Measurements from ENCODE around the gene ANK2.

ANK2 gene

GRCh38 chr4:113071805-113072204 is 22.4 kb downstream of the ANK2 start:
- no peaks in the 10 kb centered on the region for H3K4me1 ChIP-seq (ENCODE audit: insufficient read depth, low read length)
- H3K27me3 ChIP-seq (ENCODE audit: insufficient read depth, low read length) = no peaks in the 10 kb centered on the region
- H3K36me3 ChIP-seq (ENCODE audit: insufficient read depth, low read depth, low read length) = no peaks in the 10 kb centered on the region
- H3K4me3 ChIP-seq (ENCODE audit: low read length) = no peak overlapping the region
- no peak overlapping the region for H3K27ac ChIP-seq (ENCODE audit: low read length)
- no peak overlapping the region for H3K9ac ChIP-seq (ENCODE audit: low read depth, low read length)
- H3K9me3 ChIP-seq (ENCODE audit: insufficient read depth, low read depth, low read length) = no peaks in the 10 kb centered on the region

DNA sequence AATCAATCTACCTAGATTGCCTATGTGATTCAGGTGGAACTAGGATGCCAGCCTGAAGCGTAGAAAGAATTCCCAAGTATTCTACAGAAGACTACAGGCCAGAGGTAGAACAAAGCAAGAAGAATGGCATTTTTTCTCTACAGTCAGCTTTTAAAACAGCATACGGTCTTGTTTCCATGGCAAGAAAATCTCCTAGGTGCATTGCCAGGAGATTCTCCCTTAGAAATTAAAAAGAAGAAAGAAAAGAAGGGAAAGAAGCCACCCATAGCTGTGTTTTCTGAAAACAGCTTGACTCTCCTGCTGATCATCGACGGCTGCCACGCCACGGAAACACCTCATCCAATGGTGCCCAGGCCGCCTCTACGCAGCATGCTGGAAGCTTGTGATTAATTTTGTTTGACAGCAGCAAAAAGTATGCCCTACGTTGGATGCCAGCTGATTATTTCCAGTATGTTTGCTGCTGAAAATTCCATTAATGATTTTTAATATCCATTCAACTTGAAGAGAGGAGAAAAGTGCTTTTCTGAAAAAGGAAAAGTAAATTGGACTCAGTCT is 24.1 kb downstream of the ANK2 start:
- Histone ChIP-seq H3K4me1 (ENCODE audit: insufficient read depth, low read length) (no peaks in the 10 kb centered on the region), H3K36me3 (ENCODE audit: insufficient read depth, low read depth, low read length) (no peaks in the 10 kb centered on the region), H3K27me3 (ENCODE audit: insufficient read depth, low read length) (no peaks in the 10 kb centered on the region), H3K9me3 (ENCODE audit: insufficient read depth, low read depth, low read length) (no peaks in the 10 kb centered on the region), H3K4me3 (ENCODE audit: low read length) (no peak overlapping the region), H3K9ac (ENCODE audit: low read depth, low read length) (no peak overlapping the region), H3K27ac (ENCODE audit: low read length) (no peak overlapping the region)

DNA sequence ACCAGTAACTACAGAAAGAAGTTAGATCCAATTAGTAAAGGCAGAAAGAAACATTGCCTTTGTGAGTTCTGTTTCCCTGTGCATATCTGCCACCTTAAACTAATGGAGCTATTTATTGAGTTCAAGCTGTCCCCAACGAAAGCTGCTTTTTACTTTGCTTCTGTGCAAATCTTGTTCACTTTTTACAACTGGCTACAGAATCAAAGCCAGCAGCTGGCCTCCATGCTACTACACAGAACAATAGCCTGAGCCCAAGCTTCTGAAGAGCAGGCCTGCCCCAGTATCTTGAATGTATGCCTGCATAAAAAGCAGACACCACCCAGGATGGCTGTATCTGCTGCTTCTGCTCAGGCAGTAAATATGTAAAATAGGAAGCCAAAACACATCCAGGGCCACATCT is 28.1 kb downstream of the ANK2 start:
- Histone ChIP-seq H3K27me3 (ENCODE audit: insufficient read depth, low read length) (no peaks in the 10 kb centered on the region), H3K36me3 (ENCODE audit: insufficient read depth, low read depth, low read length) (no peaks in the 10 kb centered on the region), H3K4me3 (ENCODE audit: low read length) (no peak overlapping the region), H3K9me3 (ENCODE audit: insufficient read depth, low read depth, low read length) (no peaks in the 10 kb centered on the region), H3K27ac (ENCODE audit: low read length) (peak overlapping the region; percentile 23), H3K4me1 (ENCODE audit: insufficient read depth, low read length) (no peaks in the 10 kb centered on the region), H3K9ac (ENCODE audit: low read depth, low read length) (no peak overlapping the region)

DNA sequence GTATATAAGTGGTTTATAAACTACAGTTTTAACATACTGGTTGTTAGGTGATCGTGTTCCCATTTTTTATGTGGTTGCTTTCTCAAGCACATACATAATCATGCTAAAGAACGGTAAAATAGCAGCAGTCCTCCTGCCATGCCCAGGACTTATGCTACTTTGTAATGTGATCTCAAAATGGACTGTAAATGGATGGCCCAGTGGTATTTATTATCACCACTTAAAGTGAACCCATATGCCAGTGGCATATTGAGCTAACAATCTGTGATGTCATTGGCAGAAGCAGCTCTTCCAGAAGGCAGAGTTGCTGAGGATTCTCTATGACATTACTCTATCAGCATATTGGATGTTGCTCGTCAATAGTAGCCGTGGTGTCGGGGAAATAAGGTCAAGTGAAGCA is 28.6 kb downstream of the ANK2 start:
- Histone ChIP-seq H3K4me3 (ENCODE audit: low read length) (no peak overlapping the region), H3K27me3 (ENCODE audit: insufficient read depth, low read length) (no peaks in the 10 kb centered on the region), H3K36me3 (ENCODE audit: insufficient read depth, low read depth, low read length) (no peaks in the 10 kb centered on the region), H3K9me3 (ENCODE audit: insufficient read depth, low read depth, low read length) (no peaks in the 10 kb centered on the region), H3K27ac (ENCODE audit: low read length) (no peak overlapping the region), H3K4me1 (ENCODE audit: insufficient read depth, low read length) (no peaks in the 10 kb centered on the region), H3K9ac (ENCODE audit: low read depth, low read length) (no peak overlapping the region)

DNA sequence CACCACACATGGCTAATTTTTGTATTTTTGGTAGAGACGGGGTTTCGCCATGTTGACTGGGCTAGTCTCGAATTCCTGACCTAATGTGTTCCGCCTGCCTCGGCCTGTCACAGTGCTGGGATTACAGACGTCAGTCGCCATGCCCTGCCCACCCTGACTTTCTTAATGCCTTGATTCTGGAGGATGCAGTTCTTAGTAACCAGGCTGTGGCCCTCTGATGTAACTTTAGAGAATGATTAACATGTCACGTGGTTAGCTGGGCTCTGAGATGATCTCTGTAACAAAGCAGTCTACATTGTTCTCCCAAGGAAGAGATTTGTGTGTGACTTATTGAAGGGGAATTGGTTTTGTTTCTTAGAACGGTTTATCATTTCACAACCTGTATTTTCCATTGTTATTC is 30.6 kb downstream of the ANK2 start:
- H3K27ac ChIP-seq (ENCODE audit: low read length) = no peak overlapping the region
- no peak overlapping the region for H3K4me3 ChIP-seq (ENCODE audit: low read length)

DNA sequence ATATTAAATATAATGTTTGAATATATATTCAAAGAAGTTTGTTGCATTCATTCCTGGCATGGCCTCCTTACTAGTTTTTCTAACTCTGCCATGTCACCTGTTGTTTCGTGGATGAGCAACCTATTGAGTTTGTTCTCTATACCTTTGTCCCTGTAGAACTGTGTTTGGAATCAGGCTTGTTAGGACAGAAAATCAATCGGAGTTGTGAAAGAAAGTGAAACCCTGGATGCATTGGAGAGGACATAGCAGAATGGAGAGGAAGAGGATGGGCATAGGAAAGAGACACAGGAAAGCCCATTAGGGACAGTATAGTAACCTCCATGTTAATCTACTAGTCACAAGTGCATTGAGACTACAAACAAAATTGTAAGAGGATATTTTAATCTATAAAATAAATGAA is 31.2 kb downstream of the ANK2 start:
- Histone ChIP-seq H3K4me3 (ENCODE audit: low read length) (no peak overlapping the region), H3K27ac (ENCODE audit: low read length) (no peak overlapping the region), H3K27me3 (ENCODE audit: insufficient read depth, low read length) (no peaks in the 10 kb centered on the region), H3K9ac (ENCODE audit: low read depth, low read length) (no peak overlapping the region), H3K9me3 (ENCODE audit: insufficient read depth, low read depth, low read length) (no peaks in the 10 kb centered on the region), H3K36me3 (ENCODE audit: insufficient read depth, low read depth, low read length) (no peaks in the 10 kb centered on the region), H3K4me1 (ENCODE audit: insufficient read depth, low read length) (no peaks in the 10 kb centered on the region)

More for the DNA sequence above, 30.6 kb downstream of the ANK2 start:
- Histone ChIP-seq H3K27me3 (ENCODE audit: insufficient read depth, low read length) (no peaks in the 10 kb centered on the region), H3K4me1 (ENCODE audit: insufficient read depth, low read length) (no peaks in the 10 kb centered on the region), H3K9me3 (ENCODE audit: insufficient read depth, low read depth, low read length) (no peaks in the 10 kb centered on the region), H3K9ac (ENCODE audit: low read depth, low read length) (no peak overlapping the region), H3K36me3 (ENCODE audit: insufficient read depth, low read depth, low read length) (no peaks in the 10 kb centered on the region)

DNA sequence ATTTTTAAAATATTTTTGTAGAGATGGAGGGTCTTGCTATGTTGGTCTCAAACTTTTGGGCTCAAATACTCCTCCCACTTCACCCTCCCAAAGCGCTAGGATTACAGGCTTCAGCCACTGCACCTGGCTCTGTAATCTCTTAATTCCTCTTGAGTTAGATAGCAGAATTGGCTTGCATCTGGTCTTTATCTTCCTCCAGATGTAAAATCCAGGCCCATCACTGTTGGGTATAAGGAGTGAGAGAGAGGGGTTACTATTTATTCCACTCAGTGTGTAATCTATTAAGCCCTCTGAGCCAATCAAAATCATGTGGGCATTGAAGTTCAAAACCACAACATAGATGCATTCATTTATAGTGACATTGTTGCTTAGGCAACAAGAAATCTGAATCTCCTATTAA is 33.9 kb downstream of the ANK2 start:
- Histone ChIP-seq H3K27me3 (ENCODE audit: insufficient read depth, low read length) (no peaks in the 10 kb centered on the region), H3K4me1 (ENCODE audit: insufficient read depth, low read length) (no peaks in the 10 kb centered on the region), H3K27ac (ENCODE audit: low read length) (no peak overlapping the region), H3K9ac (ENCODE audit: low read depth, low read length) (no peak overlapping the region), H3K36me3 (ENCODE audit: insufficient read depth, low read depth, low read length) (no peaks in the 10 kb centered on the region), H3K9me3 (ENCODE audit: insufficient read depth, low read depth, low read length) (no peaks in the 10 kb centered on the region), H3K4me3 (ENCODE audit: low read length) (no peak overlapping the region)

- H3K4me3 ChIP-seq (ENCODE audit: low read length) = no peak overlapping the region
- H3K4me1 ChIP-seq (ENCODE audit: insufficient read depth, low read length) = no peaks in the 10 kb centered on the region
- no peak overlapping the region for H3K9ac ChIP-seq (ENCODE audit: low read depth, low read length)
- no peaks in the 10 kb centered on the region for H3K27me3 ChIP-seq (ENCODE audit: insufficient read depth, low read length)
- H3K9me3 ChIP-seq (ENCODE audit: insufficient read depth, low read depth, low read length) = no peaks in the 10 kb centered on the region
- H3K27ac ChIP-seq (ENCODE audit: low read length) = no peak overlapping the region
- no peaks in the 10 kb centered on the region for H3K36me3 ChIP-seq (ENCODE audit: insufficient read depth, low read depth, low read length)
Measured at GRCh38 chr4:113086172-113086695, 36.8 kb downstream of the ANK2 start.

DNA sequence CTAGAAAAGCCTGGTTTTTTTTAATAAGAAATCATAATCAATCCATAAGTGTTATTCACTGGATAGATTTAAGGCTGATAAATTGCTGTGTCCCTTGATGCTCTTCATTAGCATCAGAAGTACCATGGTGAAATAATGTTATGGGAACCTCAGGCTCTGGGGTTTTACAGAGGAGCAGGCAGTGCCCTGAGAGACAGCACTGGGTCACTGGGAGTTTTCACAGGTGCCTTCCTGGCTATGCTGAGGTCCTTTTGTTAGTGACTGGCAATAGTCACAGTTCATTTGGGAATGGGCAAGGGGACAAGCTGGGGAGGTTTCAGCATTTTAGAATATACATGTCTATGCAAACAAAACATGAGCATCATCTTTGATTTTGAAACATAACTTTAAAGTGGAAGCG is 38.6 kb downstream of the ANK2 start:
- H3K4me3 ChIP-seq (ENCODE audit: low read length) = no peak overlapping the region
- no peak overlapping the region for H3K27ac ChIP-seq (ENCODE audit: low read length)

DNA sequence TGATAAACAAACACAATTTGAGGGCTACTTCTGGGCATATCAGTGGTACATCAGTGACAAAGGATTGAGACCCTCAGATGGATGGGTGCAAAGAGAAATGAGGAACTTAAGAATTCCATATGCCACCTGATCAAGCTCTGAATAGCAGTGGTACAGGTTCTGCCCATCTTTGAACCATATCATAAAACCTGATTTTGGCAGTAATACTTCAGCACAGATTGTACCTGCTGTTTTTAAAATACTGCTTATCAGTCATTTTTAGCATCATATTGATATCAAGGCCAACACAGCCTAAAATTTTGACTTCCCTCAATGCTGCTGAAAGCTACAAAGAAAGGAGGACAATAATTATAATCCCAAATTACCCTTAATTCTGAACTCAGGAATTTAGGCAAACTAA is 41.5 kb downstream of the ANK2 start:
- Histone ChIP-seq H3K9ac (ENCODE audit: low read depth, low read length) (no peak overlapping the region), H3K9me3 (ENCODE audit: insufficient read depth, low read depth, low read length) (no peaks in the 10 kb centered on the region), H3K36me3 (ENCODE audit: insufficient read depth, low read depth, low read length) (no peaks in the 10 kb centered on the region), H3K27me3 (ENCODE audit: insufficient read depth, low read length) (no peaks in the 10 kb centered on the region), H3K4me3 (ENCODE audit: low read length) (no peak overlapping the region), H3K4me1 (ENCODE audit: insufficient read depth, low read length) (0 out of 2 replicates have a peak, but pooled peaks cover 2% of the 10 kb centered on the region), H3K27ac (ENCODE audit: low read length) (no peak overlapping the region)

More for the DNA sequence above, 38.6 kb downstream of the ANK2 start:
- H3K9ac ChIP-seq (ENCODE audit: low read depth, low read length) = no peak overlapping the region
- H3K27me3 ChIP-seq (ENCODE audit: insufficient read depth, low read length) = no peaks in the 10 kb centered on the region
- H3K9me3 ChIP-seq (ENCODE audit: insufficient read depth, low read depth, low read length) = no peaks in the 10 kb centered on the region
- H3K36me3 ChIP-seq (ENCODE audit: insufficient read depth, low read depth, low read length) = no peaks in the 10 kb centered on the region
- H3K4me1 ChIP-seq (ENCODE audit: insufficient read depth, low read length) = no peaks in the 10 kb centered on the region

- H3K4me1 ChIP-seq (ENCODE audit: insufficient read depth, low read length) = 0 out of 2 replicates have a peak, but pooled peaks cover 2% of the 10 kb centered on the region
- H3K27me3 ChIP-seq (ENCODE audit: insufficient read depth, low read length) = no peaks in the 10 kb centered on the region
- H3K9me3 ChIP-seq (ENCODE audit: insufficient read depth, low read depth, low read length) = no peaks in the 10 kb centered on the region
- no peak overlapping the region for H3K9ac ChIP-seq (ENCODE audit: low read depth, low read length)
- H3K27ac ChIP-seq (ENCODE audit: low read length) = no peak overlapping the region
- no peaks in the 10 kb centered on the region for H3K36me3 ChIP-seq (ENCODE audit: insufficient read depth, low read depth, low read length)
- H3K4me3 ChIP-seq (ENCODE audit: low read length) = no peak overlapping the region
Measured at GRCh38 chr4:113094331-113094730, 44.9 kb downstream of the ANK2 start.

DNA sequence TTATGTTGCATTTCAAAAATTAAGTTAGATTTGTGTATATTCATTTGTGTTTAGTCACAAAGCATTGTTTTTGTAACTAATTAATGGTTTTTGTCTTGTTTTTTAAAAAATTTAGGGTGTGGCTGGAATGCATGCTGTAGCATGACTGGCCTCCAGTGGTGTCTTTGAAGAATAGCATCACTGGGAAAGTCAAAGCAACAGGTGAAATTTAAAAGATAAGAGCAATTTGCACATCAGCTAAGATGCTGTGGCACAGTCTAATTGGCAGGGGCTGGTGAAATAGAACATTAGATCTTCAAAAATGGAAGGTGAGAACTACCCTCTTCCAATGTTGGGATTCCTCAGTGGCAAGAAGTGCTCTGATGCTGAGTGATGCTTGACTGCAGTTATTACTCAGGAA is 45.3 kb downstream of the ANK2 start:
- Histone ChIP-seq H3K9me3 (ENCODE audit: insufficient read depth, low read depth, low read length) (no peaks in the 10 kb centered on the region), H3K36me3 (ENCODE audit: insufficient read depth, low read depth, low read length) (no peaks in the 10 kb centered on the region), H3K4me1 (ENCODE audit: insufficient read depth, low read length) (0 out of 2 replicates have a peak, but pooled peaks cover 2% of the 10 kb centered on the region), H3K27me3 (ENCODE audit: insufficient read depth, low read length) (no peaks in the 10 kb centered on the region), H3K27ac (ENCODE audit: low read length) (no peak overlapping the region), H3K9ac (ENCODE audit: low read depth, low read length) (no peak overlapping the region), H3K4me3 (ENCODE audit: low read length) (no peak overlapping the region)
